Adrenal gland (tissue), 12 donors: ENCODE results near the gene CLDN10. TPM values are rescaled to one million over a fixed set of nuclear protein-coding genes. Genes with fewer than 3 reads are reported as not detected.

Experiments used
- DNase-seq, 7 donors: peaks; one replicate each; pipeline ENCODE4 v3.0.0-alpha.2; 2019 to 2020
- H3K27ac ChIP-seq, 5 donors: fragments of 200-600 bp; sonication (generic) in 4 of 5; 1 replicate in 3 of 5; 2 replicates in 2 of 5; pipeline versions ENCODE4 v1.5.1 to v1.8.0; 2016 to 2020; ENCODE audit warnings: mild to moderate bottlenecking in 1 of 5
- H3K27me3 ChIP-seq: fragments of 200-600 bp; 2 replicates; pipeline ENCODE4 v1.8.0; 2021
- H3K36me3 ChIP-seq, 2 donors: fragments of 200-600 bp; replicated peaks in 1 of 2; 1 replicate in 1 of 2; 2 replicates in 1 of 2; pipeline versions ENCODE4 v1.5.1 to v1.8.0; 2018 to 2022
- H3K4me1 ChIP-seq, 2 donors: fragments of 200-600 bp; replicated peaks in 1 of 2; 1 replicate in 1 of 2; 2 replicates in 1 of 2; pipeline versions ENCODE4 v1.5.1 to v1.8.0; 2018 to 2021
- H3K4me3 ChIP-seq, 4 donors: fragments of 200-600 bp; sonication (generic) in 3 of 4; one replicate each; pipeline ENCODE4 v1.5.1; 2016 to 2018
- H3K9me3 ChIP-seq, 3 donors: fragments of 200-600 bp; sonication (generic) in 1 of 3; replicated peaks in 1 of 3; 1 replicate in 2 of 3; 2 replicates in 1 of 3; pipeline versions ENCODE4 v1.5.1 to v1.8.0; 2016 to 2021
- CTCF ChIP-seq, 6 experiments: fragments of 450-650 bp in 4 of 6; fragments of 200-600 bp in 2 of 6; sonication (generic) in 1 of 6; IDR thresholded peaks; 1 replicate in 5 of 6; 2 replicates in 1 of 6; pipeline versions ENCODE4 v1.5.1 to v1.8.0; 2016 to 2021; ENCODE audit warnings: antibody characterized with exemption in 6 of 6, mild to moderate bottlenecking in 2 of 6, moderate library complexity in 1 of 6
- POLR2A ChIP-seq, 2 donors: fragments of 450-650 bp; IDR thresholded peaks; one replicate each; pipeline ENCODE4 v1.6.1; 2017; ENCODE audit warnings: antibody characterized with exemption in 2 of 2, mild to moderate bottlenecking in 2 of 2, moderate library complexity in 1 of 2
- WGBS, 4 donors: extraction: QIAGEN DNeasy Blood & Tissue Kit in 2 of 4; methylation state at CpG; one replicate each; pipeline versions ENCODE4 v1.1.5 to v1.1.7; 2013 to 2017; 5-methylcytosine and 5-hydroxymethylcytosine counted together
- intact Hi-C, 2 donors: fragments of 100-400 bp; cut with DNase I; formaldehyde crosslinking; loops; one replicate each; pipeline versions ENCODE4 v1.14.1 to v1.15.0; 2022 to 2023
- polyA plus RNA-seq, 3 donors: library from polyadenylated mRNA; stranded (reverse); fragments of 200-250 nt in 2 of 3; fragments of 350-450 nt in 1 of 3; fragmentation: Illumina TruSeq in 1 of 3; extraction: RNeasy Lipid Tissue Mini Kit (QIAGEN cat#74804) in 1 of 3; gene quantifications; one replicate each; pipeline ENCODE4 v1.2.3, GENCODE V29; 2013 to 2014
- total RNA-seq, 9 donors: library from RNA; depleted of rRNA in 4 of 9; stranded (reverse); fragments of >200 nt in 4 of 9; fragments of 120-200 nt in 1 of 9; fragmentation: NEBNext Ultra II Directional in 1 of 9; extraction: Animal tissue kit (Norgen Biotek cat#: 25700) in 1 of 9; gene quantifications; one replicate each; pipeline versions ENCODE4 v1.1.0 to v1.2.4, GENCODE V29; 2013 to 2023
- donor health status: healthy with polysubstance abuse.
- donor health status: Bipolar disorder and iron deficiency.
- donor health status: DM: yes; HTN: yes; CAD: no.
- donor health status: DM: no; HTN: no; CAD: no.
- donor health status: DM: no; HTN: no; CAD: no.
- donor health status: DM: yes; HTN: yes; CAD: no.

The CLDN10 gene
- total and polyA plus RNA-seq, 12 donors = 0.23 to 0.54 (median 0.28) TPM; not detected in 9

GRCh38 chr13:95614641-95615245, 62.2 kb downstream of the CLDN10 start:
- TF ChIP-seq CTCF (IDR thresholded peaks at IDR 0.05) = no peak
- no peak for TF ChIP-seq POLR2A (IDR thresholded peaks at IDR 0.05)
- no peak overlapping the region for H3K27ac ChIP-seq
- intact Hi-C loops = no loop called here
- DNase-seq = no peak
- H3K4me3 ChIP-seq = no peak overlapping the region
- H3K4me1 ChIP-seq = no peaks in the 10 kb centered on the region
- H3K27me3 ChIP-seq = no peaks in the 10 kb centered on the region
- 82 to 96% (median 90%) methylated on average over 7 of the region's 7 CpGs for WGBS, 4 donors
- no peaks in the 10 kb centered on the region for H3K36me3 ChIP-seq
- H3K9me3 ChIP-seq = no peaks in the 10 kb centered on the region

- H3K9me3 ChIP-seq = no peaks in the 10 kb centered on the region
- no peak for DNase-seq
- TF ChIP-seq POLR2A (IDR thresholded peaks at IDR 0.05) (no peak), CTCF (IDR thresholded peaks at IDR 0.05) (no peak)
- no peak overlapping the region for H3K4me3 ChIP-seq
- intact Hi-C loops = no loop called here
- no peaks in the 10 kb centered on the region for H3K36me3 ChIP-seq
- no peaks in the 10 kb centered on the region for H3K4me1 ChIP-seq
- no peak overlapping the region for H3K27ac ChIP-seq
- H3K27me3 ChIP-seq = no peaks in the 10 kb centered on the region
- 87 to 91% (median 89%) methylated on average over 3 of the region's 3 CpGs for WGBS, 4 donors
Observed at GRCh38 chr13:95615539-95615938, 63.0 kb downstream of the CLDN10 start.

GRCh38 chr13:95620030-95620824, 67.7 kb downstream of the CLDN10 start:
- no peak overlapping the region for H3K27ac ChIP-seq
- DNase-seq = no peak
- WGBS, 4 donors = 75 to 81% (median 77%) methylated on average over 2 of the region's 2 CpGs
- no peak overlapping the region for H3K4me3 ChIP-seq
- TF ChIP-seq CTCF (IDR thresholded peaks at IDR 0.05) (no peak), POLR2A (IDR thresholded peaks at IDR 0.05) (no peak)
- H3K27me3 ChIP-seq = no peaks in the 10 kb centered on the region
- H3K4me1 ChIP-seq = no peaks in the 10 kb centered on the region
- intact Hi-C loops = loop anchor here in 1 of 2 donors (10.0 kb wide), 1 partner anchor 215 kb away; no protein-coding TSS in a partner anchor
- H3K36me3 ChIP-seq = no peaks in the 10 kb centered on the region
- H3K9me3 ChIP-seq = no peaks in the 10 kb centered on the region

GRCh38 chr13:95620825-95621498, 68.4 kb downstream of the CLDN10 start:
- H3K4me1 ChIP-seq = no peaks in the 10 kb centered on the region
- no peak for TF ChIP-seq POLR2A (IDR thresholded peaks at IDR 0.05)
- TF ChIP-seq CTCF (IDR thresholded peaks at IDR 0.05) = no peak
- no peaks in the 10 kb centered on the region for H3K9me3 ChIP-seq
- H3K27ac ChIP-seq = no peak overlapping the region
- peak in 5 of 7 donors; percentile 29 to 56 (median 47) for DNase-seq
- no peaks in the 10 kb centered on the region for H3K27me3 ChIP-seq
- 50 to 67% (median 63%) methylated on average over 10 of the region's 10 CpGs for WGBS, 4 donors
- intact Hi-C loops = loop anchor here in 1 of 2 donors (10.0 kb wide), 1 partner anchor 214 kb away; no protein-coding TSS in a partner anchor
- H3K36me3 ChIP-seq = no peaks in the 10 kb centered on the region
- H3K4me3 ChIP-seq = no peak overlapping the region
